Neural crest cell (in vitro differentiated cells): ENCODE results near the gene ITGA3. TPM values are rescaled to one million over a fixed set of nuclear protein-coding genes. Genes with fewer than 3 reads are reported as not detected.

Source experiments
- DNase-seq: peaks from one replicate; pipeline ENCODE4 v3.0.0; 2021; ENCODE audit warnings: low read depth, mixed read lengths, low spot score
- H3K27ac Mint-ChIP-seq: one replicate; pipeline ENCODE4 v1.8.0; 2021; ENCODE audit warnings: mild to moderate bottlenecking, mixed read lengths; ENCODE audit not compliant: unreplicated experiment
- H3K27me3 Mint-ChIP-seq: 2 replicates; pipeline ENCODE4 v1.8.0; 2021; ENCODE audit warnings: low read depth, mild to moderate bottlenecking, mixed read lengths
- H3K36me3 Mint-ChIP-seq: 2 replicates; pipeline ENCODE4 v1.8.0; 2021; ENCODE audit warnings: low read depth, mild to moderate bottlenecking, mixed read lengths
- H3K4me1 Mint-ChIP-seq: 2 replicates; pipeline ENCODE4 v1.8.0; 2021; ENCODE audit warnings: mixed read lengths
- H3K4me3 Mint-ChIP-seq: one replicate; pipeline ENCODE4 v1.8.0; 2021; ENCODE audit warnings: mild to moderate bottlenecking, mixed read lengths
- H3K9me3 Mint-ChIP-seq: 2 replicates; pipeline ENCODE4 v1.8.0; 2021; ENCODE audit warnings: mixed read lengths
- total RNA-seq: library from RNA; stranded (reverse); gene quantifications from 2 replicates; pipeline ENCODE4 v1.2.1, GENCODE V29; 2021
- TF ChIP-seq, protein P1 (sequence below): fragments of 200-600 bp; sonication (generic); conservative IDR thresholded peaks from 2 replicates; pipeline ENCODE4 v1.5.0; 2021; ENCODE audit warnings: antibody characterized with exemption, mild to moderate bottlenecking

ITGA3 gene
- total RNA-seq, 1 donor from 2014 or later: 4.8 TPM

- no peaks in the 10 kb centered on the region for H3K9me3 Mint-ChIP-seq
- H3K36me3 Mint-ChIP-seq: no peaks in the 10 kb centered on the region
- no peak overlapping the region for H3K4me3 Mint-ChIP-seq
- peak overlapping the region; percentile 91 for H3K27ac Mint-ChIP-seq
- H3K4me1 Mint-ChIP-seq: peaks cover 4% of the 10 kb centered on the region
- TF ChIP-seq, protein P1, sequence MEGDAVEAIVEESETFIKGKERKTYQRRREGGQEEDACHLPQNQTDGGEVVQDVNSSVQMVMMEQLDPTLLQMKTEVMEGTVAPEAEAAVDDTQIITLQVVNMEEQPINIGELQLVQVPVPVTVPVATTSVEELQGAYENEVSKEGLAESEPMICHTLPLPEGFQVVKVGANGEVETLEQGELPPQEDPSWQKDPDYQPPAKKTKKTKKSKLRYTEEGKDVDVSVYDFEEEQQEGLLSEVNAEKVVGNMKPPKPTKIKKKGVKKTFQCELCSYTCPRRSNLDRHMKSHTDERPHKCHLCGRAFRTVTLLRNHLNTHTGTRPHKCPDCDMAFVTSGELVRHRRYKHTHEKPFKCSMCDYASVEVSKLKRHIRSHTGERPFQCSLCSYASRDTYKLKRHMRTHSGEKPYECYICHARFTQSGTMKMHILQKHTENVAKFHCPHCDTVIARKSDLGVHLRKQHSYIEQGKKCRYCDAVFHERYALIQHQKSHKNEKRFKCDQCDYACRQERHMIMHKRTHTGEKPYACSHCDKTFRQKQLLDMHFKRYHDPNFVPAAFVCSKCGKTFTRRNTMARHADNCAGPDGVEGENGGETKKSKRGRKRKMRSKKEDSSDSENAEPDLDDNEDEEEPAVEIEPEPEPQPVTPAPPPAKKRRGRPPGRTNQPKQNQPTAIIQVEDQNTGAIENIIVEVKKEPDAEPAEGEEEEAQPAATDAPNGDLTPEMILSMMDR: no peak
- no peak for DNase-seq
- no peaks in the 10 kb centered on the region for H3K27me3 Mint-ChIP-seq
These were observed 23.6 kb downstream of the ITGA3 start for GRCh38 chr17:50079334-50080095.

DNA sequence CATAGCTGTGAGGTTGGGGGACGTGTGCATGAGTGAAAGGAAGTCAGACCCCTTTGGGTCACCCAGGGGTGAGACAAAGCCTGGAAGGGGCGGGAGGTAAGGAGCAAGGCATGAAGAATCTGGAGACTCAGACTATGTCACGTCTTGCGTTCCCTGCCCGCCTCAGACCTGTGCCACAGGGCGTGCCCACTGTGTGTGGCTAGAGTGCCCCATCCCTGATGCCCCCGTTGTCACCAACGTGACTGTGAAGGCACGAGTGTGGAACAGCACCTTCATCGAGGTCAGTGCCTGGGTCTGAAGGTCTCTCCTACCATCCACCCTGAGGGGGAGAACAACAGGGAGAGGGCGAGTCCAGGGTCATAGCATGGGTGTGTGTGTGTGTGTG is 24.2 kb downstream of the ITGA3 start:
- H3K4me1 Mint-ChIP-seq: no peaks in the 10 kb centered on the region
- no peak for DNase-seq
- H3K36me3 Mint-ChIP-seq: no peaks in the 10 kb centered on the region
- H3K4me3 Mint-ChIP-seq: no peak overlapping the region
- no peaks in the 10 kb centered on the region for H3K27me3 Mint-ChIP-seq
- H3K27ac Mint-ChIP-seq: no peak overlapping the region
- H3K9me3 Mint-ChIP-seq: no peaks in the 10 kb centered on the region
- TF ChIP-seq, protein P1: no peak

DNA sequence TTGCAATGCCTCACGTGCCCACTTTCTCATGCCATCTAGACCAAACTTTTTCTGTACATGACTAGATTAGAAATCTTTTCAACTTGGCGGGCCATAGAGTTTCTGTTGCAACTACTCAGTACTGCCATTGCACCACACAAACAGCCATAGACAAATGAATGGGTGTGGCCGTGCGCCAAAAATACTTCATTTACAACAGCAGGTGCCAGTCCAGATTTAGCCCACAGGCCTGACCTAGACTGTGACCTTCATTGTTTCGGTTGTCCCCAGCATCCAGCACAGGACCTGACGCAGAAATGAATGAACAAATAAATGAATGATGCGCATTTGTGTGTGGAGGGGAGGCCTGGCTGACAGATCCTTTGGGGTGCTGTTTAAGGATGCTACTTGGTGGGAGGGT is 24.9 kb downstream of the ITGA3 start:
- no peak overlapping the region for H3K4me3 Mint-ChIP-seq
- TF ChIP-seq, protein P1: no peak
- H3K36me3 Mint-ChIP-seq: no peaks in the 10 kb centered on the region
- no peaks in the 10 kb centered on the region for H3K4me1 Mint-ChIP-seq
- no peak overlapping the region for H3K27ac Mint-ChIP-seq
- no peaks in the 10 kb centered on the region for H3K9me3 Mint-ChIP-seq
- no peak for DNase-seq
- H3K27me3 Mint-ChIP-seq: no peaks in the 10 kb centered on the region

DNA sequence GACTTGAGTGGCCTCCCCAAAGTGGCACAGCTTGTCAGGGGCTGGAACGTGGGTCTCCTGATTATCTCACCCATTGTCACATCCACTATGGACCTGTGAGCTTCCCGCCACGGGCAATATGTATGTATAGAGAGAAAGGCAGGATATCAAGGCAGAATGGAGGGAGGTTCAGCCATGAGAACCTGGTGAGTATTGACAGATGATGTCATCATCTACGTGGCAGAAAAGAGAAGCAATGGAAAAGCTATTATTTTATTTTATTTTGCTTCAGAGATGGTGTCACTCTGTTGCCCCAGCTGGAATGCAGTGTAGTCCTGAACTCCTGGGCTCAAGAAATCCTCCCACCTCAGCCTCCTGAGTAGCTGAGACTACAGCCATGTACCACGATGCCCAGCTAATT is 25.8 kb downstream of the ITGA3 start:
- Mint-ChIP-seq H3K4me1 (no peaks in the 10 kb centered on the region), H3K27me3 (no peaks in the 10 kb centered on the region), H3K27ac (no peak overlapping the region), H3K4me3 (no peak overlapping the region), H3K9me3 (no peaks in the 10 kb centered on the region), H3K36me3 (no peaks in the 10 kb centered on the region)
- no peak for DNase-seq
- TF ChIP-seq, protein P1: no peak

- DNase-seq: peak; percentile 83
- H3K9me3 Mint-ChIP-seq: no peaks in the 10 kb centered on the region
- H3K4me3 Mint-ChIP-seq: no peak overlapping the region
- H3K27ac Mint-ChIP-seq: no peak overlapping the region
- H3K4me1 Mint-ChIP-seq: no peaks in the 10 kb centered on the region
- H3K27me3 Mint-ChIP-seq: no peaks in the 10 kb centered on the region
- H3K36me3 Mint-ChIP-seq: no peaks in the 10 kb centered on the region
- TF ChIP-seq, protein P1: peak; percentile 97
These were observed 31.5 kb downstream of the ITGA3 start for GRCh38 chr17:50087246-50087911.
